Kidney capillary endothelial cell (primary cell): ENCODE results near the gene DDAH2.

Experiments used
- DNase-seq: peaks from one replicate; pipeline ENCODE4 v3.0.0-alpha.2; 2018; ENCODE audit warnings: low spot score

The DDAH2 gene

GRCh38 chr6:31690231-31691077 lies 38.6 kb downstream of the DDAH2 start:
- DNase-seq: no peak

- no peak for DNase-seq
Measured at GRCh38 chr6:31689249-31690110, 39.6 kb downstream of the DDAH2 start.

DNA sequence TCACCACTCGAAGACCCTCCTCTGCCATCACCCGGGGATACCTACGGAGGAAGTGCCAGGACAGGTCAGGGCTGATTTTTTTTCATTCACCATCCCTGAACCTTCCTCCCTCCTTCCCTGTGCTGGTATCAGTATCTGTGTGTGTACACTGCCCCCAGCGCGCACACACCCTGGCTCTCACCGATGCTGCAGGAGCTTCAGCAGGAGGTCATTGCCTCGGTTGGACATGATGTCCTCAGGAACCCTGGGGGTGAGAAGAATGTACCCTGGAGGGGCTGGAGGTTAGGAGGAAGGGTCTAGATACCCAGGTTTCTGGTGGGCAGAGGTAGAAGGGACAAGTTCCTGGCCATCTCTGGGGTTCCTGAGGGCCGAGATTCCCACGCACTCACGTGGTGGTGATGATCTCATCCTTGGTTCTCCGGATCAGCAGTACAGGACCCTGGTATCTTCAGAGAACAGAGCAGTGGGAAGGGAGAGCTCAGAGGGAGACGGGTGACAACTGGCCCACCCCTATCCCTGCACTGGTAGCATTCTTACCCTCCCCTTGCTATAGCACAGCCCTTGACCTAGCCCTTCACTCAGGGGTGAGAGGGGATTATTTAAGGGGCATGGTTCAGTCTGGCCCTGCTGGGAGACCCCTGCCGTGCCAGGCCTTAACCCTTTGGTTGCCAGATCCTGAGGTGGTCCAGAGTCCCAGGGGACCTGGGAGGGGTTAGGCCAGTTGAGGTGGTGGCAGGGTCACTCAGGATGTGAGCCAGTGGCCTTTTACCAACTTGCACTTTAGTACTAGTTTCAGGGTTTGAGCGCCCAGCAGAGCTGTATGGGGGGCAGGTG lies 41.0 kb downstream of the DDAH2 start:
- DNase-seq: no peak

- DNase-seq: no peak
Measured at GRCh38 chr6:31687321-31687720, 41.8 kb downstream of the DDAH2 start.

DNA sequence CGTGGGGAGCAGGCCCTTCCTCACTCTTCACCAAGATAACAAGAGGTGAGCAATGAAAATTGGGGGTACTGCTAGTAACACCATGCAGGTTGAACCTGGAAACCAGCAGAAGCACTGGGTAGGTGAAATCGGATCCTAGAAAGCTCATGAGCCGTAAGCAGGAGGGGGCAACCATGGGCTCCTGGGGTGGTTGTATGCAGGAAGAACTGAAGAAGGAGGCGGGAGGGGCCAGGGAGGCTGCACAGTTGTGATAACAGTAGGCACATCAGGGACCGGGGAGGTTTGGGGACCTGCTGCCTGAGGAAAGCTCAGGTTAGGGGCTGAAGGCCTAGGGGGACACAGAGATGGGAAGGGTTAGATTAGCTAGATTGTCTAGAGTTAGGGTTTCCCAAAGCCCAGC lies 42.6 kb downstream of the DDAH2 start:
- DNase-seq: no peak

GRCh38 chr6:31683591-31683990 lies 45.5 kb downstream of the DDAH2 start:
- DNase-seq: no peak

DNA sequence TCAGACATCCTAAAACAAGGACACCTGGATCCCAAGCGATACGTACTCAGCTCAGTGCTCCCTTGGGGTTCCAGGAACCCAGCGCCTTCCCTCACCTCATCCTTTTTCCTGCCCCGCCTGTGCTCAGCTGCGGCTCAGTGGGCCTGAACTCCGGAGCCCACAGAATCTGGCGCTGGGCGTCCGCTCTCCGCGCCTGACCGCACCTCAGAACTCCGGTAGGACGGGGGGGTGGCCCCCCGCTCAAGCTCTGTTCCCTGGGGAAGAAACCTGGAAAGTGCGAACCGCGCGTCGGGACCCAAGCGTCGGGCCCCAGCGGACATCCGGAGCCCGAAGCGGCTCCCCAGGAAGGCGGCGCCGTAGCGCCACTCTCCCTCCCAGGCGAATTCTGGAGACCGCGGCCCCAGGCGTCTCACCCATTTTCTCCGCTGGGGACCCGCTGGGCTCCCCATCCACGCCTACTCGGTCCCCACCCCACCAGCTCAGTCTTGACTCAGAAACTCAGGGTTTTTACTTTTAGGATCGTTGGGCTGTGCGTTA lies 47.9 kb downstream of the DDAH2 start:
- peak; percentile 39 for DNase-seq

DNA sequence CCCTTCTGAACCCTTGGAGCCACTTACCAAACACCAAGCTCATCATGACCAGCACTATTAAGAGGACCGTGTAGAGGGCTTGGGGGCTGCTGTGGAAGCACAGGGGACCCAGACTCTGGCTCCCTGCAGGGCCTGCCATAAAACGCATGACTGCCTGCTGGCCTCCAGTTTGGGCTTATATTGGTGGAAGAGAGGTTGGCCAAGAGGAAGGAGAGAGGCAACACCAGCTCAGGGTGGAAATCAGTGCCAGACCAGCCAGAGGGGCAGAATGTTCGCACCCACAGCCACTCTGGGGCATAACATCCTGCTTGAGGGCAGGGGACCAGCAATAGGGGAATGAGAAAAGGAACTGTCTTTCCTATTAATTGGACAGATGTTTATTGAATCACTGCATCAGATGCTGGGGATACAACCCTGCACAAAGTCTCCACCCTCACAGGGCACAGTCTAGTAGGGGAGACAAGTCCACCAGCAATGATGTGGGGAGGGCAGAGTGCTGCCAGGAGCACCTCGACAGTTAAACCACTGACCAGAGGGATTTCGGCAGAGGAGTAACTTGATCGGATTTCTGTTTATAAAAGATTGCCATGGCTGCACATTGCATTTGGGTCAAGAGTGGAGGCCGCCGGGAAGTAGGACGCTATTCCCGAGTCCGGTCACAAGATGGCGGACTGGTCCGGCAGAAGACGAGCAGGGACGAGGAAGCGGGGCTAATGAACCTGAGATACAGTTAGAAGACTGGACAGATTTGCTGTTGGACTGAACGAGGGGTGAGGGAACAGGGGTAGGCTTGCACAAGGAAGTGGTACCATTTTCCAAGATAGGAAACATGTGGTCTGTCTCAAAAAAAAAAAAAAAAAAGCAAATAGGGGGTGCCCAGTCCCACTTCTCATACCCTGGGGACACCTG lies 48.6 kb downstream of the DDAH2 start, which contains the start of gene LY6G5C:
TSS of gene LY6G5C (minus strand) at position 842 of the 909 bp plus-strand sequence. CDS start at position 148, 694 bp downstream.
- DNase-seq: peak; percentile 63

DNA sequence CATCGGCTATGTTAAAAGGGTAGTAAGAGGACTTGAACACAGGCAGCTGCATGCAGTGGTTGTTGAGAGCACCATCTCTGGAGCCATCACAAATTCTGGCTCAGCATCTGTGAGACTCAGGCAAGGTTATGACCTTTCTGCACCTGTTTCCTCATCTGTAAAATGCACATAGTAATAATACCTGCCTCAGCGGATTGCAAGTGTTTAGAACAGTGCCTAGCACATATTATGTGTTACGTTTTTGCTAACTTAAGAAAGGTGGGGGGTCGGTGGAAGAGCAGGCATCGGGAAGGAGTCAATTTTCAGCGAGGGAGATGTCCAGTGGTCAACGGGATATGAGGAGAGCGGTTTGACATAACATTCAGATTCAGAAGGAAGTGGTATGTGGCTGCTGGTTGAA lies 51.1 kb downstream of the DDAH2 start:
- DNase-seq: no peak
